ENCODE measurements around the gene ZNF782. TPM values are rescaled to one million over a fixed set of nuclear protein-coding genes. Genes with fewer than 3 reads are reported as not detected.

ZNF782 gene
- total RNA-seq, 1 experiment from 2014 or later = 4.9 TPM

- Mint-ChIP-seq H3K4me1 (no peaks in the 10 kb centered on the region), H3K4me3 (no peak overlapping the region), H3K36me3 (ENCODE audit: insufficient read depth in 1 of 3, low read depth in 3 of 3) (peaks cover 94 to 100% (median 100%) of the 10 kb centered on the region in 3 experiments), H3K27ac (no peak overlapping the region), H3K27me3 (ENCODE audit: low read depth) (no peaks in the 10 kb centered on the region), H3K9me3 (peaks cover 70 to 75% of the 10 kb centered on the region in 2 experiments)
- Histone ChIP-seq H3K56ac (ENCODE audit: insufficient read length, low read depth, low read length) (no peak overlapping the region), H4K8ac (replicated peaks; ENCODE audit: insufficient read length, low read depth, low read length) (no peak overlapping the region), H2BK15ac (ENCODE audit: low read depth, low read length) (no peak overlapping the region), H2AK5ac (ENCODE audit: insufficient read length, low read length) (no peak overlapping the region), H3K79me1 (ENCODE audit: insufficient read depth, low read depth, low read length, poor library complexity, severe bottlenecking) (no peaks in the 10 kb centered on the region), H4K20me1 (ENCODE audit: control insufficient read depth, insufficient read depth, insufficient read length) (no peaks in the 10 kb centered on the region), H3K4ac (ENCODE audit: low read depth, low read length) (no peak overlapping the region), H3K79me2 (ENCODE audit: insufficient read depth, low read length) (no peaks in the 10 kb centered on the region), H3K4me2 (ENCODE audit: insufficient read depth, insufficient read length, low read length) (no peak overlapping the region), H2BK20ac (ENCODE audit: low read depth, low read length, poor library complexity, severe bottlenecking) (no peak overlapping the region), H3K4me1 (ENCODE audit: insufficient read depth, low read length) (no peaks in the 10 kb centered on the region), H3K23me2 (ENCODE audit: insufficient read length, low read depth, low read length, poor library complexity, severe bottlenecking) (no peaks in the 10 kb centered on the region), H3K27ac (ENCODE audit: insufficient read length, low read depth, low read length) (no peak overlapping the region), H4K5ac (ENCODE audit: insufficient read length, low read depth, low read length) (no peak overlapping the region), H3K9me3 (ENCODE audit: control insufficient read depth, low read depth, low read length) (peaks cover 23% of the 10 kb centered on the region), H2AFZ (ENCODE audit: low read length) (no peak overlapping the region), H2BK5ac (ENCODE audit: insufficient read length, low read length) (no peak overlapping the region), H2BK12ac (ENCODE audit: insufficient read length, low read depth, low read length) (no peak overlapping the region), H3K14ac (ENCODE audit: insufficient read depth, low read length) (no peak overlapping the region), H3K18ac (ENCODE audit: insufficient read length, low read depth, low read length) (no peak overlapping the region), H4K91ac (ENCODE audit: insufficient read length, low read depth, low read length) (no peak overlapping the region), H3T11ph (ENCODE audit: low read length) (no peak overlapping the region), H3K27me3 (ENCODE audit: insufficient read depth, low read length) (no peaks in the 10 kb centered on the region), H2BK120ac (ENCODE audit: low read depth, low read length, poor library complexity, severe bottlenecking) (no peak overlapping the region), H3K23ac (ENCODE audit: insufficient read length, low read depth, low read length) (no peak overlapping the region), H3K9ac (ENCODE audit: extremely low read depth, insufficient read length, low read length) (no peak overlapping the region)
- no peak for DNase-seq
- TF ChIP-seq CTCF (conservative IDR thresholded peaks at IDR 0.05) = no peak
- no CpG with 5 or more reads among the region's 6 CpGs for WGBS (ENCODE audit: extremely low coverage, insufficient read length, low lambda C conversion rate)
These were observed 84.3 kb downstream of the ZNF782 start for GRCh38 chr9:96769989-96770388.

Other genes starting within 250 kb of the ZNF782 start
- 26.6 and 28.4 TPM in 2 replicates for gene CDC14B, start 234.7 kb downstream of the ZNF782 start, total RNA-seq (2021)
- 4.7 and 5.9 TPM in 2 replicates for gene PRXL2C, start 199.2 kb downstream of the ZNF782 start, total RNA-seq (2021)
- gene ZNF510, start 76.4 kb downstream of the ZNF782 start, total RNA-seq (2021) = 18.4 and 19.8 TPM in 2 replicates
- gene NUTM2G, start 74.3 kb upstream of the ZNF782 start, total RNA-seq (2021) = 0.48 and 0.57 TPM in 2 replicates
- 82.2 and 85.5 TPM in 2 replicates for gene CTSV, start 184.6 kb upstream of the ZNF782 start, total RNA-seq (2021)